ENCODE results near the gene LYPD6B. TPM values are rescaled to one million over a fixed set of nuclear protein-coding genes. Genes with fewer than 3 reads are reported as not detected.

LYPD6B gene
- total RNA-seq, 2 donors from 2014 or later = 12.6 to 14.5 TPM

- no peak overlapping the region for H3K27ac Mint-ChIP-seq
- no peak for DNase-seq
- H3K9me3 Mint-ChIP-seq = peaks cover 18% of the 10 kb centered on the region
- Histone ChIP-seq H3K4me1 (ENCODE audit: control insufficient read depth, insufficient read depth, low read length) (peaks cover 8% of the 10 kb centered on the region), H3K36me3 (ENCODE audit: control insufficient read depth, insufficient read depth, low read length) (no peaks in the 10 kb centered on the region), H3K27me3 (ENCODE audit: control insufficient read depth, insufficient read depth, low read length, poor library complexity, severe bottlenecking) (peaks cover 61% of the 10 kb centered on the region), H3K27ac (ENCODE audit: low read depth, low read length) (no peak overlapping the region), H3K4me3 (ENCODE audit: low read length) (no peak overlapping the region), H3K9me3 (ENCODE audit: control insufficient read depth, low read length) (no peaks in the 10 kb centered on the region), H3K9ac (ENCODE audit: extremely low read depth, low read length, poor library complexity, severe bottlenecking) (no peak overlapping the region)
- TF ChIP-seq CTCF (conservative IDR thresholded peaks at IDR 0.05) = no peak
- H3K36me3 Mint-ChIP-seq (ENCODE audit: low read depth) = no peaks in the 10 kb centered on the region
- WGBS, 2 experiments (ENCODE audit: insufficient coverage in 1 of 2, insufficient read length in 1 of 2) = 94 to 97% methylated on average over 4 of the region's 4 CpGs
- no peak overlapping the region for H3K4me3 Mint-ChIP-seq
- H3K4me1 Mint-ChIP-seq = peaks cover 36% of the 10 kb centered on the region
- H3K27me3 Mint-ChIP-seq (ENCODE audit: insufficient read depth) = peaks cover 75% of the 10 kb centered on the region
Measured at GRCh38 chr2:149259136-149259535, 220.6 kb downstream of the LYPD6B start.

GRCh38 chr2:149261692-149262091 lies 223.2 kb downstream of the LYPD6B start:
- peaks cover 2% of the 10 kb centered on the region for H3K9me3 Mint-ChIP-seq
- no peak overlapping the region for H3K4me3 ChIP-seq (ENCODE audit: low read length)
- no peak overlapping the region for H3K9ac ChIP-seq (ENCODE audit: extremely low read depth, low read length, poor library complexity, severe bottlenecking)
- peaks cover 35% of the 10 kb centered on the region for H3K4me1 Mint-ChIP-seq
- no peak for DNase-seq
- no peak for TF ChIP-seq CTCF (conservative IDR thresholded peaks at IDR 0.05)
- no peak overlapping the region for H3K4me3 Mint-ChIP-seq
- H3K9me3 ChIP-seq (ENCODE audit: control insufficient read depth, low read length) = no peaks in the 10 kb centered on the region
- no peak overlapping the region for H3K27ac ChIP-seq (ENCODE audit: low read depth, low read length)
- no peaks in the 10 kb centered on the region for H3K36me3 Mint-ChIP-seq (ENCODE audit: low read depth)
- peaks cover 8% of the 10 kb centered on the region for H3K4me1 ChIP-seq (ENCODE audit: control insufficient read depth, insufficient read depth, low read length)
- H3K36me3 ChIP-seq (ENCODE audit: control insufficient read depth, insufficient read depth, low read length) = no peaks in the 10 kb centered on the region
- peaks cover 84% of the 10 kb centered on the region for H3K27me3 ChIP-seq (ENCODE audit: control insufficient read depth, insufficient read depth, low read length, poor library complexity, severe bottlenecking)
- H3K27me3 Mint-ChIP-seq (ENCODE audit: insufficient read depth) = peaks cover 65% of the 10 kb centered on the region
- WGBS, 2 experiments (ENCODE audit: insufficient coverage in 1 of 2, insufficient read length in 1 of 2) = 83% methylated on average over 3 of the region's 3 CpGs; no CpG with 5 or more reads in 1 of the 2 experiments
- no peak overlapping the region for H3K27ac Mint-ChIP-seq

Other genes with a start within 250 kb of the LYPD6B start
- 10 to 100 TPM; 39.1 to 41.9 TPM for gene KIF5C, start 163.5 kb upstream of the LYPD6B start, total RNA-seq